GM18868 (cell line): ENCODE results near the gene DDX54.

ENCODE experiments used
- ATAC-seq: cut with Tn5 transposase; IDR thresholded peaks from one replicate; pipeline ENCODE4 v1.9.1; 2021; ENCODE audit warnings: mild to moderate bottlenecking, moderate library complexity; ENCODE audit not compliant: unreplicated experiment

DDX54 gene, protein sequence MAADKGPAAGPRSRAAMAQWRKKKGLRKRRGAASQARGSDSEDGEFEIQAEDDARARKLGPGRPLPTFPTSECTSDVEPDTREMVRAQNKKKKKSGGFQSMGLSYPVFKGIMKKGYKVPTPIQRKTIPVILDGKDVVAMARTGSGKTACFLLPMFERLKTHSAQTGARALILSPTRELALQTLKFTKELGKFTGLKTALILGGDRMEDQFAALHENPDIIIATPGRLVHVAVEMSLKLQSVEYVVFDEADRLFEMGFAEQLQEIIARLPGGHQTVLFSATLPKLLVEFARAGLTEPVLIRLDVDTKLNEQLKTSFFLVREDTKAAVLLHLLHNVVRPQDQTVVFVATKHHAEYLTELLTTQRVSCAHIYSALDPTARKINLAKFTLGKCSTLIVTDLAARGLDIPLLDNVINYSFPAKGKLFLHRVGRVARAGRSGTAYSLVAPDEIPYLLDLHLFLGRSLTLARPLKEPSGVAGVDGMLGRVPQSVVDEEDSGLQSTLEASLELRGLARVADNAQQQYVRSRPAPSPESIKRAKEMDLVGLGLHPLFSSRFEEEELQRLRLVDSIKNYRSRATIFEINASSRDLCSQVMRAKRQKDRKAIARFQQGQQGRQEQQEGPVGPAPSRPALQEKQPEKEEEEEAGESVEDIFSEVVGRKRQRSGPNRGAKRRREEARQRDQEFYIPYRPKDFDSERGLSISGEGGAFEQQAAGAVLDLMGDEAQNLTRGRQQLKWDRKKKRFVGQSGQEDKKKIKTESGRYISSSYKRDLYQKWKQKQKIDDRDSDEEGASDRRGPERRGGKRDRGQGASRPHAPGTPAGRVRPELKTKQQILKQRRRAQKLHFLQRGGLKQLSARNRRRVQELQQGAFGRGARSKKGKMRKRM

DNA sequence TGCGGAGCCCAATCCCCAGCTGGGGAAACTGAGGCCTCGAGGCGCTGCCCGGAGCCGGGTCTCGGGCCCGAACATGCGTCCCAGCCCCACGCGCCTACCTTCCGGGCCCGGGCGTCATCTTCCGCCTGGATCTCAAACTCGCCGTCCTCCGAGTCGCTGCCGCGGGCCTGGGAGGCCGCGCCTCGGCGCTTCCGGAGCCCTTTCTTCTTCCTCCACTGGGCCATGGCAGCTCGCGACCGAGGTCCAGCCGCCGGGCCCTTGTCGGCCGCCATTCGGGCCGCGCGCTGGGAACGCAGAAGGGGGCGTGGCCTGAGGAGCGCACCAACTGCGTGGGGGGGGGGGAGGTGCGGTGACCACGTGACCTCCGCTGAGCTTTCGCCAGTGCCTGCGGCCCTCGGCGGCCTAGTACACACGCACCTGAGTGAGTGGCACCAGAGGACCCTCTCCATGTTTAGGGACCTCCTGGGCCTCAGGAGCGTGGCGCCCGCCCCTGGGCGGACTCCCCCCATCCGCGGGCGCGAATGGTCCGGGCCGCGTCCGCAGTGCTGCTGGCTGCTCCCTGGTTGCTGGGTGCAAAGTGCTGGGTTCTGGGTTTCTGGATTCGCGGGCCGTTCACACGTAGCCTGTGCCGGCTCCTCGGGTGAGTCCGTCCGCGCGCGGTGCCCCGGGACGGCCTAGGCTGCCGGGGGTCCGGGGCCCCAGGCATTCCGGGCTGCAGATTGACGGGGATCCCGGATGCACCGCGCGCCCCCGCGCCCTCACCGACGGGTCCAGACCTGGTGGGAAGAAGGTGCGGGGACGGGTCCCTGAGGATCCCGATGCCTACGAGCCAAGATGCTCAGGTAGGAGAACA is at the start of gene DDX54, which contains the start of gene RITA1:
TSS of gene DDX54 (minus strand) at position 299 of the 853 bp plus-strand sequence. CDS start at position 272, 27 bp downstream.
TSS of gene RITA1 (plus strand) at position 542 of the 853 bp plus-strand sequence. CDS start 1,026 bp downstream, outside the sequence.
- ATAC-seq = peak; percentile 47

DNA sequence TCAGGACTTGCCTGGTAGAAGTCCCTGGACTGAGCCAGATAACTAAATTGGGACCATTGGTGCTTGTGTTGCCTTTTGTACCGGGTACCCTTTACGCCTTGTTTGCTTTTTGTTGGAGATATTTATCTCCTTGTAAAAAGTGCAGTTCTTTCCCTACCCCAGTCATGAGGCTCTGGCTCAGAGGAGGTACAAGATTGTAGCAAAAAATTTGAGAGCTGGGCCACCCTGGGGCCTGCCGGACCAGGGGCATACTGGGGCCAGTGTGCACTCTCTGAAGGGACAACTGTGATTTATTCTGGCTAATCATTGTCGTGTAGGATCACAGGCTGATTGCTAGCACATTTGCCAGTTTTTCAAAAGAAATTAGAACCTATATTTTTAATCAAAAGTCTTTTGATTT is 49.2 kb upstream of the DDX54 start:
- ATAC-seq = no peak

DNA sequence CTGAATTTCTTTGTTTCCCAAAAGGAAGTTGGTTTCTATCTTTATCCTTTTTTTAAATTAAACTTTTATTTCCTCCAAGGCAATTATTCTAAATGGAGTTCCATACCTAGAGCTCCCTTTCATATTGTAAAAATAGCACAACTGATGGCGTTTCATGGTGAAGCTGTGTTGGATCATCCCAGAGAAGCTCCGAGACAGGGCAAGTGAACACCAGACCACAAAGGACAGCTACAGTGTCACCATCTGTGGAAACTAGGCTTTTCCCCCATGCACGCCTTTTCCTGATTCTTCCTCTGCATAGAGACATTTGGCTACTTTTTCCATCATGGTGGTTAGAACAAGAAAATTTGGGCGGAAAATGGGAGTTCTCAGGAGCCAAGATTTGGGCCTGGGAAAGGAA is 48.7 kb upstream of the DDX54 start:
- ATAC-seq = no peak

DNA sequence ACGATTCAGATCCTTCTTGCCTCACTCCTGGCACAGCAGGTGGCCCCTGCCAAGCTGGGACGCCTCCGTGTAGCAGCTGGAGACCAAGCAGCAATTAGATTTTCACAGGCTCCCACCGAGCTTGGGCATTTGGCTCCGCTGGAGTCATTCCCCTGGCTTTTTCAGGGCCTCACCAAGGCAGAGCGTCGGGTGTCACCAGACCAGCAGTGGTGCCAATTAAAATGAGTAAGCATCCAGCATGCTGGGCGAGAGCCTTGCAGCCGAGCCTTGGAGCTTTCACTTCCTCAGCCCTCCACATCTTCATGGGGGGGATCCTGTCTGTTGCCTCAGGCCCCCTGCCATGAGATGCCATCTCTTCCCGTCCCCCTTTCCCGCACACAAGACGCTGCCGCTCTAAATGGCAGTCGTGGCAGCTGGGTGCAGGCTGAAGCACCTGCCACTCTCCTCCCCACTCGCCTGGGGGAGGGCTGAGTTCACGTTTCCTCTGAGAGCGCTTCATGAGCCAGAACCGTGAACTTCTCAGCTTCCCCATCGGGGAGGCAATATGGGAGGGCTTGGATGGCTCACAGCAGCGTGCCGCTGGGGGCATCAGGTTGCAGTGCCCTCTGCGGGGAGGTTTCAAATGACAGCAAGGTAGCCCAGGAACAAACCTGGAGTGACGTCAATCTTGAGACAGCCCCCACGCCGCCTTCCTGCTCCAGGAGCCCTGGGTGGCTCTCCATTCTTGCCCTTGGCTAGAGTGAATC is 47.7 kb upstream of the DDX54 start:
- ATAC-seq = peak; percentile 58

DNA sequence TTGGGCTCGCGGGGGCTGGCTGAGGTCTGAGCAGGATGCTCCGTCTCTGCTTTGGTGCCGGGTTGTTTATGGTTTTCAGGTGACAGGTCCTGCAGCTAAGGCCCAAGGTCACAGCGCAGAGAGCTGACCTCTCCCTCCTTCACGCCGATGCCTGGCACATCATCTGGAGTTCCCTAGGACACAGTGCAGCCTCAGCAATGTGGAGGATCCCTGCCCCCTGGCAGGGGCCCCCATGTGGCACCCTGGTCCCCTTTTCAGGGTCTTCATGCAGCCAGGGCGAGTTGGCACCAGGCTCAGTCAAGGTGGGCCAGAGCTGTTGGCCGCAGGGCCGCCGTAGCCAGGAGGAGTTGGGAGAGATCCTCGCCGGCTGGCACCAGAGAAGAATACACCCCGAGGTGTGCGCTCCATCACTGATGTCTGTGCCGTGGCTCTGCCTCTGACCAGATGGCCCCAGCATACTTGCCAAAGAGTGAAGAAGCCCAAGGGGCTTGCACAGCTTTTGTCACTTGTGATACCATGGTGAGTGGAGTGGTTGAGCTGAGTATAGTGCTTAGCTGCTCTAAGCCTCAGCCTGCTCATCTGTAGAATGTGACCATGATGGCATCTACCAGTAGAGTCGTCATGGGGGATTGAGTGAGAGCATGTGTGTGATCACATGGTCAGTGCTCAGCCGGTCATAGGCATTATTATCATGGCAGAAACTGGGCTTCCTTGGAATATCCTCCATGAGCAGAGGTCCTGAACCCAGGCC is 47.0 kb upstream of the DDX54 start:
- ATAC-seq = no peak

DNA sequence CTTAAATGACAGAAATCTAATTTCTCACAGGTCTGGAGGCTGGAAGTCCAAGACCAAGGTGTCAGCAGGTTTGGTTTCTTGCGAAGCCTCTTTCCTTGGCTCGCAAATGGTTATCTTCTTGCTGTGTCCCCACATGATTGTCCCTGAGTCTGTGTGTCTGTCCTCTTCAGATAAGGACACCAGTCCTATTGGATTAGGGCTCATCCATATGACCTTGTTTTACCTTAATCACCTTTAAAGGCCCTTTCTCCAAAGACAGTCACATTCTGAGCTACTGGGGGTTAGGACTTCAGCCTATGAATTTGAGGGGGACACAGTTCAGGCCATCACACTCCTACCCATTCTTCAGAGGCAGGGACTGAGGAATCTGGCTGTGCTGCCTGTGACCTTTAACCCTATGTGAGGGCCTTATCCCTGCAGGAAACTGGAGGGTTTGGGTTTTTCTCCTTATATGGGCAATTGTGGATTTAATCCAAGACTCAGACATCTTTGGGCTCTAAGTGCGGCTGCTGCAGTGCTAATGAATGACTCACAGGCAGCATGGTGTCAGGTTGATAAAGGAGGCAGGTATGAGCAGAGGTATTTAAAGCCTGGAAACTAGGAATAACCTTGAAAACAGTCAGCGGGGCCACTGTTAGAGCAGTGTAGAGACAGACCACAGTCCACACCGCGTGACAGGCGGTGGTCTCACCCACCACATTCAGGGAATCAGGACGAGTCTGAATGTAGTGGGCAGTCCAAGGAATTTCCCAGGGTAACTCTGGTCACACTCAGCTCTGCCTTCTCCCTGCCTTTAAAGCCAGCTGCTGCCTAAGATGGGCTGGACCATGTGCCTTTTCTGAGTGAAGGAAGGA is 46.2 kb upstream of the DDX54 start:
- no peak for ATAC-seq

DNA sequence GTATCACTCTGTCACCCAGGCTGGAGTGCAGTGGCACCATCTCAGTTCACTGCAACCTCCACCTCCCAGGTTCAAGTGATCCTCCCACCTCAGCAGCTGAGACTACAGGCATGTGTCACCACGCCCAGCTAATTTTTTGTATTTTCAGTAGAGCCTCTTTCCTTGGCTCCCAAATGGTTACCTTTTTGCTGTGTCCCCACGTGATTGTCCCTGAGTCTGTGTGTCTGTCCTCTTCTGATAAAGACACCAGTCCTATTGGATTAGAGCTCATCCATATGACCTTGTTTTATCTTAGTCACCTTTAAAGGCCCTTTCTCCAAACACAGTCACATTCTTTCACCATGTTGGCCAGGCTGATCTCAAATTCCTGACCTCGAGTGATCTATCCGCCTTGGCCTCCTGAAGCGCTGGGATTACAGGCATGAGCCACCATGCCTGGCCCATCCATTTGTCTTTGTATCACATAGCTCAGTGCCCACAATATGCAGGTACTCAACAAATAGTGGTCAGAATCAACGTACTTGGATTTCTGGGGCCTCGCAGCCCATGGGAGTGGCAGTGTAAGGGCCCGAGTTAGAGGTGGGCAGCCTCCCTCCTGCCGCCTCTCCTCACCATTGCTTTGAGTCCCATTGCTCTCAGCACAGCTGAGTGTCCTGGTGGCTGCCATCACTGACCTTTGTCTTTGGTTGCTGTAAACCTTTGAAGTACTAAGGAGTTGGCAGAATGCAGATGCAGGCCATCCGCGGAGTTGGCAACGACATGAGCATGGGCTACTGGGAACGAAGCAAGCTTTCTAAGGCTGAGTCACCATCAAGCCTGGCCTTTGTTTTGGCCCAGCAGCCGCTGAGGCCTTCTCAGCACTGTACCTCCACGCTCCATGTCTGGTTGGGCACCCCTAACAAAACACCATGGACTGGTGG is 45.3 kb upstream of the DDX54 start:
- peak; percentile 21 for ATAC-seq

DNA sequence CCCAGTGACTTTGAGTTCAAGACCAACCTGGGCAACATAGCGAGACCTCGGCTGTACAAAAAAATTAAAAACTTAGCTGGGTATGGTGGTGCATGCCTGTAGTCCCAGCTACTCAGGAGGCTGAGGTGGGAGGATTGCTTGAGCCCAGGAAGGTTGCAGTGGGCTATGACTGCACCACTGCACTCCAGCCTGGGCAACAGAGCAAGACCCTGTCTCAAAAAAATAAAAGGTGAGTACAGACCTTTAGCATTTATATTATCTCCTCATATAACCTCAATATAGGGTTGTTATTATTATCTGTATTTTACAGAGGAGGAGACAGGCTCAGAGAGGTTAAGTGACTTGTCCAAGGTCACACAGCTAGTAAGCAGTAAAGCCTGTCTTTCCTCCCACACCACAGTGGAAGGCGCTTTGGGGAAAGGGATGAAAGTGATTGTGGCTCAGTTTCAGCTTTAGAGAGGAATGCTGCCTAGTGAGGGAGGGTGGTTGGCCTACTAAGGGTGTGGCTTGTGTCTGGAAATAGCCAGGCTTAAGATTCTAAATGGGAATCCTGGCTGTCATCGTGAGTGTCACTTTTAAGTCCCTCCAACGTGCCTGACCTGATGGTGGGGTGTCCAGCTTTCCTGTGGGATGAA is 43.2 kb upstream of the DDX54 start:
- ATAC-seq = no peak

DNA sequence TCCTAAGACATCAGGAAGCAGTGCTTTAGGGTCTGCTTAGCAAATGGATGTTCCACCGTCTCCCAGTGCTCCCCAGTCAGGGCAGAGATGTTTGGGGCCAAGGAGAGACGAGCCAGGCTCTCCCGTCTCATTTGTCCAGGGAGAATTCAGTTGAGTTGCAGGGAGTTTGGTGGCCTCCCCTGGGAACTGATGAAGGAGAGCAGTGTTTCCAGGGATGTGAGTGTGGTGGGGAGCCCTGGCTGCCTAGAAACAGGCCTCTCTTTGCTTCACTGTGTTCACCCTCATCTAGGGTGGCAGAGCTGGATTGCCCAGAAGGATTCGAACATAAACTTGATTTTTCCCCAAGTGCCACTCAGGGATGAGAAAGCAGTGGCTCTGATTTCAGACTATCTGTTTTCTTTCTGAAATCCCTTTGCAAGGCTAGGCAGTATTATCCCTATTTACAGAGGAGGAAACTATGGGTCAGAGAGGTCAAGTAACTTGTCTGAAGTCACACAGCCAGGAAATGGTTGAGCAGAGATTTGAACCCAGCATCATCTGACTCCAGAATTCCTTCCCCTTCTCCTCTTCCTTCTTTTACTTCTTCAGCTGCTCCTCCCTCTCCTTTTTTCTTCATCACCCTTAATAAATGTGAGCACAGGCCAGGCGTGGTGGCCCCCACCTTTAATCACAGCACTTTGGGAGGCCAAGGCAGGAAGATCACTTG is 42.6 kb upstream of the DDX54 start:
- no peak for ATAC-seq

DNA sequence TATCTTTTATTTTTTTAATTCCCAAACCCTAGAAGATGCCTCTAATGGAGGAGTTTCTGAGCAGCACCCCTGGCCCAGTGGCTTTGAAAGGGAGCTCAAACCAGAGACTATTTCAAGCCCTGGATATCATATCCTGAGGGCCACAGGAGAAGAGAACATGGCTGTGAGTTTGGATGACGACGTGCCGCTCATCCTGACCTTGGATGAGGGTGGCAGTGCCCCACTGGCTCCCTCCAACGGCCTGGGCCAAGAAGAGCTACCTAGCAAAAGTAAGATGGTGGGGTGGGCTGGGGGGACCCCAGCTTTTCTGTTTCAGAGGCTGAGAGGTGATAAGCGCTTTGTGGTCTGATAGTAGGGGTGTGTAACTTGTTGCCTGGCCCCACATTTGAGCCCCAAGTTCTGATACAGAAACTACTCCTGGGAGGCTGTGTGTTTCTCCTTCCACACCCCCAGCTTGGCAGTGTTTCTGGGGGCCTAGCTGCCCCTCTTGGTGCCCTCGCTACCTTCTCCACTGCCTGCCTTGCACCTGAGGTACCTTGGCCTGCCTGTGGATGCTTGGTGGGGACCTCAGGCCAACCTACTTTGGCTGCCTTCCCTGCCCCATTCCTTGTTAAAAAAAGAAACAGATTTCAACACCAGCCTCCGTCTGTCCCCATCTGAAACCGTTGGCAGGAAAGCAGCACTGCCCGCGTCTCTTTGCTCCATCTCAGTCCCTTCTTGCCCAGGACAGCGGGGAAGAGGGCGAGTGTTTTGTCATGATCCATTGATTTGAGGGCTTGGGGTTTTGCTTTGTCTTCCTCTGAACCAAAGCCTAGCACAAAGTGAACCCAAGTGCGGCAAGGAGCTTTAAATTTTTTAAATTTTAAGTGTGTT is 41.7 kb upstream of the DDX54 start:
- no peak for ATAC-seq

DNA sequence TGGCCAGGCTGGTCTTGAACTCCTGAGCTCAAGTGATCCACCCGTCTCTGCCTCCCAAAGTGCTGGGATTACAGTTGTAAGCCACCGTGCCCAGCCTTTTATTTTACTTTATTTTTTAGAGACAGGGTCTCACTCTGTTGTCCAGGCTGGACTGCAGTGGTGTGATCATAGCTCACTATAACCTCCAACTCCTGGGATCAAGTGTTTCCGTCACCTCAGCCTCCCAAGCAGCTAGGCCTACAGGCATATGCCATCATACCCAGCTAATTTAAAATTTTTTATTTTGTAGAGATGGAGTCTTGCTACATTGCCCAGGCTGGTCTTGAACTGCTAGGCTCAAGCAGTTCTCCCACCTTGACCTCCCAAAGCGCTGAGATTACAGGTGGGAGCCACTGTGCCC is 39.7 kb upstream of the DDX54 start:
- no peak for ATAC-seq

DNA sequence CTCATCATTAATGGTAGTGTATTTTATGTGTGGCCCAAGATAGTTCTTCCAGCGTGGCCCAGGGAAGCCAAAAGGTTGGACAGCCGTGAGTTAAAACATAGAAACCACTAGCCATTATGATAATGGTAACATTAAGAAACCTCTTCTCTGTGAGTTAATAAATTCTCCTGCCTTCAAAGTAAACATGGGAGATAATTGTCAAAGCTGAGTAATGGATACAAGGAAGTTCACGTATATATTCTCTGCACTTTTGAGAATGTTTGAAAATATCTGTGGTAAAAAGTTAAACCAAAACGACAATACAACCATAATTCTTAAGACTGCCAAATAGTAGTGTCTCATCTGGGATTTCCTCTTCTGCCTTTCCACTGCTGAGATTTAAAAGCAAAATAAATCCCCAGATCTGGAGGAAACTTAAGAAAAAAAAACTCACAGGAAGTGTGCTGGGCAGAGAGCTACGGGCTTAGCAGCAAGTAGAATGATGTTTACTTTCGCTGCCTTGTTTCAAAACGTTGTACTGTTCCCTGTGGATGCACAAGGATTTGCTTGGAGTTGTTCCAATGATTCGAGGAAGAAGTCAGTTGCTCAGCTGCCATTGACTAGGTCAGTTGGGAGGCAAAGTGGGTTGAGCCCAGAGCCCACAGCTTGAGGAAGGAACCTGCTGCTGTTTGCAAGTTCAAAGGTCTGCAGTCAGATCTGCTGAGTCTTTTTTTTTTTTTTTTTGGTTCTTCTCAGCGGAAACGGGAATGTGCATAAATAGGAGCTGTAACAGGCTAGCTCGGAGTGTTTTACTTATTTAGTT is 37.7 kb upstream of the DDX54 start:
- no peak for ATAC-seq

DNA sequence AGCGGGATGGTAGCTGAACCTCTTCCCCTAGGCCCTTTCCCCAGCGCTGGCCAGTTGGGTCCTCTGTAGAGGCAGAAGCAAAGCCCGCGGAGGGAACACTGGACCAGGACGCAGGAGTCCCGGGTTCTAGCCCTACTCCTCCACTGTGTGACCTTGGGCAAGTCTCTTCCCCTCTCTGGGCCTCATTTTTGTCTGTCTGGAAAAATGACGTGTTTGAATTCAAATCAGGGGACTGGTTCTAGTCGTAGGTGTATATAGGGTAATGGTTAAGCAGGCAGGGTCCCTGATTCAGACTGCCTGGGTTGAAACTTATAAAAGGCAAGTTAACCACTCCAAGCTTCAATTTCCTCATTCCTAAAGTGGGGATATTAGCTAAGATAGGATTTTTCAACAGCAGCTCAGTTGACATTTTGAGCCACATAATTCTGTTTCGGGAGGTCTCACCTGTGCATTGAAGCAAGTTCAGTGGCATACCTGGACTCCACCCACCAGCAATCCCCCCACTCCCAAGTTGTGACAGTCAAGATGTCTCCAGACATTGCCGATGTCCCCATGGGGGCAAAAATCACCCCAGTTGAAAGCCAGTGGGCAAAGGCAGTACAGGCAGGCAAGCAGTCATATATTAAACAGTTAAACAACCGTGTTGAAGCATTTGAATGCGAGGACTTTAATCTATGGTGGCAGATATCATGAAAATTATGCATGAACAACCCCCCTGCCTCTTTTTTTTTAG is 36.9 kb upstream of the DDX54 start:
- no peak for ATAC-seq
